Measurements from ENCODE around the gene PLA2R1. TPM values are rescaled to one million over a fixed set of nuclear protein-coding genes. Genes with fewer than 3 reads are reported as not detected.

The PLA2R1 gene
- total and polyA plus RNA-seq, 2 of the 4 experiments (the other 2 are of a cell fraction), result 0.43 to 0.54 TPM

- Histone ChIP-seq H3K36me3 (ENCODE audit: control insufficient read depth, insufficient read depth, low read length) (no peaks in the 10 kb centered on the region), H3K9me1 (ENCODE audit: insufficient read depth, low read length) (no peaks in the 10 kb centered on the region; the same call in 1 of the 2 replicates), H2BK120ac (ENCODE audit: low read depth, low read length) (no peak overlapping the region), H4K91ac (ENCODE audit: insufficient read depth, low read depth, low read length) (no peak overlapping the region), H2BK5ac (ENCODE audit: low read depth, low read length, poor library complexity, severe bottlenecking) (no peak overlapping the region), H2AK9ac (replicated peaks; ENCODE audit: low read depth, low read length, poor library complexity) (no peak overlapping the region), H3K56ac (ENCODE audit: extremely low read depth, insufficient read depth, low read length) (no peak overlapping the region), H3K14ac (replicated peaks; ENCODE audit: low read depth, low read length) (no peak overlapping the region), H2AK5ac (ENCODE audit: low read depth, low read length) (no peak overlapping the region), H3K27me3 (ENCODE audit: control insufficient read depth, insufficient read depth, low read length) (peaks cover 26% of the 10 kb centered on the region), H3K4ac (ENCODE audit: low read depth, low read length) (no peak overlapping the region), H3K18ac (ENCODE audit: low read depth, low read length) (no peak overlapping the region), H3K9me3 (ENCODE audit: control insufficient read depth, insufficient read depth, low read length) (no peaks in the 10 kb centered on the region), H3K9ac (ENCODE audit: low read depth, low read length) (no peak overlapping the region), H3K4me3 (ENCODE audit: insufficient read depth, low read depth, low read length) (no peak overlapping the region), H2BK20ac (ENCODE audit: low read depth, low read length) (no peak overlapping the region), H2BK15ac (ENCODE audit: low read depth, low read length) (no peak overlapping the region), H3K4me1 (ENCODE audit: control insufficient read depth, insufficient read depth, low read length) (no peaks in the 10 kb centered on the region), H4K8ac (ENCODE audit: low read depth in 2 of 2, low read length in 2 of 2) (no peak overlapping the region), H3K79me1 (ENCODE audit: low read depth in 1 of 2, low read length in 2 of 2) (no peaks in the 10 kb centered on the region), H4K20me1 (ENCODE audit: insufficient read depth, low read length) (no peaks in the 10 kb centered on the region), H3K23ac (ENCODE audit: low read depth, low read length) (no peak overlapping the region), H4K5ac (ENCODE audit: low read depth, low read length) (no peak overlapping the region), H2AFZ (replicated peaks; ENCODE audit: low read length, poor library complexity) (no peak overlapping the region), H3K27ac (ENCODE audit: insufficient read depth, low read length) (no peak overlapping the region), H3K4me2 (ENCODE audit: low read depth, low read length) (no peak overlapping the region)
- DNase-seq, result no peak
- no peak for TF ChIP-seq USF2 (IDR thresholded peaks at IDR 0.05; ENCODE audit: low read depth, low read length)
- TF ChIP-seq FOS (IDR thresholded peaks at IDR 0.05; ENCODE audit: low read depth, low read length), result no peak
- no peak for TF ChIP-seq CEBPB (IDR thresholded peaks at IDR 0.05; ENCODE audit: low read depth, low read length)
- TF ChIP-seq POLR2A (IDR thresholded peaks at IDR 0.05; ENCODE audit: low read depth, low read length), result no peak
- no peak for TF ChIP-seq CHD1 (IDR thresholded peaks at IDR 0.05; ENCODE audit: low read depth, low read length)
- no TSS peak for BruUV-seq (replicated peaks)
- in situ Hi-C loops (cut with MboI; ENCODE audit: low sequenced_read_pairs), result no loop called here
- no peak for ATAC-seq (ENCODE audit: low read depth)
- dilution Hi-C loops (cut with HindIII; ENCODE audit: low sequenced_read_pairs, unreplicated experiment), result no loop called here
- CTCF ChIA-PET, result interaction anchor here (0.6 kb wide), 1 partner anchor 35 kb away, joined by 3 read pairs; no protein-coding TSS in a partner anchor
- POLR2A ChIA-PET (ENCODE audit: unreplicated experiment), result no interaction called here
- intact Hi-C loops (cut with micrococcal nuclease), result no loop called here
These were observed 21.3 kb downstream of the PLA2R1 start for GRCh38 chr2:160041091-160041490.
